Progenitor cell of endocrine pancreas (in vitro differentiated cells): ENCODE measurements around the gene GJD3. TPM values are rescaled to one million over a fixed set of nuclear protein-coding genes. Genes with fewer than 3 reads are reported as not detected.
"Not testable (repeated sequence)": the region's sequence is repeated elsewhere in the genome, so short reads cannot be mapped to it uniquely, and the experiment has no call there.

Experiments
- DNase-seq: peaks from one replicate; pipeline ENCODE4 v3.0.0; 2021; ENCODE audit warnings: low spot score; ENCODE audit not compliant: unreplicated experiment
- H3K27ac Mint-ChIP-seq: 2 replicates; pipeline ENCODE4 v1.8.0; 2021; ENCODE audit warnings: mild to moderate bottlenecking, moderate library complexity, mixed read lengths
- H3K27me3 Mint-ChIP-seq: 2 replicates; pipeline ENCODE4 v1.8.0; 2021; ENCODE audit warnings: mixed read lengths
- H3K36me3 Mint-ChIP-seq: 2 replicates; pipeline ENCODE4 v1.8.0; 2022; ENCODE audit warnings: mixed read lengths; ENCODE audit not compliant: insufficient read depth
- H3K4me1 Mint-ChIP-seq: 2 replicates; pipeline ENCODE4 v1.8.0; 2021; ENCODE audit warnings: low read depth, mixed read lengths
- H3K4me3 Mint-ChIP-seq: 2 replicates; pipeline ENCODE4 v1.8.0; 2021; ENCODE audit warnings: low read depth, mild to moderate bottlenecking, moderate library complexity, mixed read lengths
- H3K9me3 Mint-ChIP-seq: 2 replicates; pipeline ENCODE4 v1.8.0; 2021; ENCODE audit warnings: low read depth, mixed read lengths
- CTCF ChIP-seq: fragments of 200-600 bp; sonication (generic); IDR thresholded peaks from one replicate; pipeline ENCODE4 v1.5.0; 2021; ENCODE audit warnings: antibody characterized with exemption, mild to moderate bottlenecking; ENCODE audit not compliant: unreplicated experiment
- total RNA-seq: library from RNA; stranded (reverse); gene quantifications from 2 replicates; pipeline ENCODE4 v1.2.1, GENCODE V29; 2021

GJD3 gene
- total RNA-seq, 1 donor from 2014 or later: not detected

GRCh38 chr17:40373324-40373723 lies 8.8 kb upstream of the GJD3 start:
- Mint-ChIP-seq H3K27me3 (no peaks in the 10 kb centered on the region), H3K9me3 (peaks cover 6% of the 10 kb centered on the region), H3K4me1 (peaks cover 3% of the 10 kb centered on the region), H3K4me3 (no peak overlapping the region), H3K27ac (no peak overlapping the region), H3K36me3 (no peaks in the 10 kb centered on the region)
- no peak for DNase-seq
- no peak for TF ChIP-seq CTCF

- H3K9me3 Mint-ChIP-seq, H3K4me1 Mint-ChIP-seq, H3K4me3 Mint-ChIP-seq, H3K27me3 Mint-ChIP-seq, H3K36me3 Mint-ChIP-seq, DNase-seq: not testable (repeated sequence)
- peak overlapping the region; percentile 54 for H3K27ac Mint-ChIP-seq
Measured at GRCh38 chr17:40372644-40373043, 8.1 kb upstream of the GJD3 start.

- H3K27ac Mint-ChIP-seq: peak overlapping the region; percentile 54
- no peak for TF ChIP-seq CTCF
- H3K27me3 Mint-ChIP-seq: no peaks in the 10 kb centered on the region
- DNase-seq: no peak
- H3K4me3 Mint-ChIP-seq: no peak overlapping the region
- peaks cover 3% of the 10 kb centered on the region for H3K4me1 Mint-ChIP-seq
- H3K9me3 Mint-ChIP-seq: peaks cover 6% of the 10 kb centered on the region
- H3K36me3 Mint-ChIP-seq: no peaks in the 10 kb centered on the region
Measured at GRCh38 chr17:40372031-40372430, 7.5 kb upstream of the GJD3 start.

GRCh38 chr17:40371261-40371929 lies 6.9 kb upstream of the GJD3 start:
- no peaks in the 10 kb centered on the region for H3K27me3 Mint-ChIP-seq
- peaks cover 6% of the 10 kb centered on the region for H3K9me3 Mint-ChIP-seq
- no peak overlapping the region for H3K27ac Mint-ChIP-seq
- H3K36me3 Mint-ChIP-seq: no peaks in the 10 kb centered on the region
- no peak for TF ChIP-seq CTCF
- peaks cover 3% of the 10 kb centered on the region for H3K4me1 Mint-ChIP-seq
- H3K4me3 Mint-ChIP-seq: no peak overlapping the region
- no peak for DNase-seq

- no peaks in the 10 kb centered on the region for H3K27me3 Mint-ChIP-seq
- H3K36me3 Mint-ChIP-seq: no peaks in the 10 kb centered on the region
- no peak overlapping the region for H3K27ac Mint-ChIP-seq
- TF ChIP-seq CTCF: no peak
- peaks cover 6% of the 10 kb centered on the region for H3K9me3 Mint-ChIP-seq
- H3K4me1 Mint-ChIP-seq: peaks cover 3% of the 10 kb centered on the region
- no peak for DNase-seq
- no peak overlapping the region for H3K4me3 Mint-ChIP-seq
Measured at GRCh38 chr17:40369923-40370322, 5.4 kb upstream of the GJD3 start.

- H3K27me3 Mint-ChIP-seq: peaks cover 12% of the 10 kb centered on the region
- H3K9me3 Mint-ChIP-seq, H3K4me1 Mint-ChIP-seq, DNase-seq, H3K36me3 Mint-ChIP-seq, H3K4me3 Mint-ChIP-seq, H3K27ac Mint-ChIP-seq: not testable (repeated sequence)
Measured at GRCh38 chr17:40367728-40368127, 3.2 kb upstream of the GJD3 start.
